K562 (cell line): Measurements from ENCODE around the gene TMEM59. TPM values are rescaled to one million over a fixed set of nuclear protein-coding genes. Genes with fewer than 3 reads are reported as not detected.

ENCODE experiments used
- ATAC-seq: fragments of 200-7000 bp; cut with Tn5 transposase; 3 replicates; pipeline ENCODE4 v1.9.1; 2020; ENCODE audit warnings: moderate library complexity
- BruUV-seq: library from RNA; stranded (reverse); fragments of 400-500 nt; replicated peaks from 2 replicates; lab custom pipeline; 2021; lab: Mats Ljungman, UMichigan
- CTCF ChIA-PET: fragments of 300-600 bp; formaldehyde crosslinking; extraction: SDS; loops from one replicate; lab custom pipeline; 2021; ENCODE audit warnings: low intra/inter-chr PET ratio; lab: Yijun Ruan, JAX
- POLR2A ChIA-PET: fragments of 300-600, 350-650 bp; sonication (Branson Sonifier 250); formaldehyde crosslinking; extraction: SDS; loops from one replicate; lab custom pipeline; 2021; ENCODE audit warnings: antibody characterized with exemption, inconsistent platforms; lab: Yijun Ruan, JAX
- DNase-seq, 4 experiments: peaks; one replicate each; pipeline versions ENCODE4 v3.0.0 to v3.0.0-alpha.2; 2011 to 2018; ENCODE audit warnings: low spot score in 3 of 4, mixed read lengths in 3 of 4; ENCODE audit errors: extremely low read depth in 1 of 4
- FAIRE-seq: peaks from 2 replicates; lab custom pipeline; 2011; peaks lifted over from hg19 to GRCh38; lab: Jason Lieb, UNC
- H2AFZ ChIP-seq: 2 replicates; pipeline ENCODE4 v1.6.0; 2011; ENCODE audit warnings: low read depth, low read length, control low read depth, inconsistent platforms
- H3K27ac ChIP-seq: fragments of 200-600 bp; 3 replicates; pipeline ENCODE4 v1.8.0; 2011; ENCODE audit warnings: low read depth, mild to moderate bottlenecking, control low read depth, inconsistent platforms, low read length, moderate library complexity, mixed read lengths; ENCODE audit errors: extremely low read depth
- H3K27me3 ChIP-seq, 2 experiments: fragments of 300-600 bp in 1 of 2; 2 replicates in 1 of 2; 3 replicates in 1 of 2; pipeline versions ENCODE4 v1.6.0 to v1.8.0; 2011; ENCODE audit warnings: inconsistent platforms in 2 of 2, low read length in 2 of 2, mild to moderate bottlenecking in 1 of 2, mixed read lengths in 1 of 2, moderate library complexity in 1 of 2; ENCODE audit not compliant: control insufficient read depth in 2 of 2, insufficient read depth in 2 of 2
- H3K36me3 ChIP-seq: fragments of 300-600 bp; 3 replicates; pipeline ENCODE4 v1.8.0; 2011; ENCODE audit warnings: mild to moderate bottlenecking, low read length, inconsistent platforms; ENCODE audit not compliant: control insufficient read depth, insufficient read depth
- H3K4me1 ChIP-seq, 2 experiments: fragments of 200-600 bp in 1 of 2; replicated peaks in 1 of 2; 2 replicates in 1 of 2; 3 replicates in 1 of 2; pipeline versions ENCODE4 v1.5.1 to v1.8.0; 2011; ENCODE audit warnings: inconsistent platforms in 2 of 2, low read length in 2 of 2, mild to moderate bottlenecking in 1 of 2, mixed read lengths in 1 of 2, moderate library complexity in 1 of 2; ENCODE audit not compliant: control insufficient read depth in 2 of 2, insufficient read depth in 2 of 2
- H3K4me2 ChIP-seq: 2 replicates; pipeline ENCODE4 v1.6.1; 2011; ENCODE audit warnings: low read length, control low read depth, inconsistent platforms, mixed read lengths; ENCODE audit not compliant: insufficient read depth
- H3K4me3 ChIP-seq: fragments of 200-600 bp; sonication (generic), shearing (Covaris generic); 2 replicates; pipeline ENCODE4 v1.5.1; 2016; ENCODE audit warnings: control low read depth, inconsistent platforms
- H3K79me2 ChIP-seq: fragments of 200-600 bp; 3 replicates; pipeline ENCODE4 v1.8.0; 2011; ENCODE audit warnings: low read length, inconsistent platforms; ENCODE audit not compliant: control insufficient read depth, insufficient read depth
- H3K9ac ChIP-seq, 2 experiments: 2 replicates each; pipeline versions ENCODE4 v1.6.0 to v1.6.1; 2011; ENCODE audit warnings: low read depth in 2 of 2, low read length in 2 of 2, control low read depth in 1 of 2, inconsistent platforms in 1 of 2, mild to moderate bottlenecking in 1 of 2, mixed read lengths in 1 of 2; ENCODE audit not compliant: insufficient read depth in 1 of 2
- H3K9me1 ChIP-seq: one replicate; pipeline ENCODE4 v1.6.0; 2011; ENCODE audit warnings: inconsistent platforms, mild to moderate bottlenecking, low read length, moderate library complexity; ENCODE audit not compliant: control insufficient read depth, insufficient read depth
- H3K9me3 ChIP-seq: replicated peaks from 2 replicates; pipeline ENCODE4 v1.5.1; 2011; ENCODE audit warnings: low read depth, low read length, inconsistent platforms; ENCODE audit not compliant: control insufficient read depth, insufficient read depth
- H4K20me1 ChIP-seq: replicated peaks from 2 replicates; pipeline ENCODE4 v1.6.1; 2011; ENCODE audit warnings: low read length, inconsistent platforms, mixed read lengths; ENCODE audit not compliant: control insufficient read depth, insufficient read depth
- BMI1 ChIP-seq: fragments of 150-350 bp; IDR thresholded peaks from 2 replicates; pipeline ENCODE4 v1.6.1; 2014; ENCODE audit warnings: low read length
- CTBP1 ChIP-seq: fragments of 450-650 bp; IDR thresholded peaks from 2 replicates; pipeline ENCODE4 v1.6.1; 2016; ENCODE audit warnings: borderline replicate concordance
- GTF2E2 ChIP-seq: fragments of 200-800 bp; sonication (Bioruptor generic); IDR thresholded peaks from 2 replicates; pipeline ENCODE4 v1.6.1; 2016; ENCODE audit warnings: missing genetic modification characterization, missing compliant biosample characterization
- JUND ChIP-seq, 2 experiments: IDR thresholded peaks; 2 replicates in 1 of 2; 3 replicates in 1 of 2; pipeline ENCODE4 v1.6.1; 2011; ENCODE audit warnings: borderline replicate concordance in 2 of 2, low read depth in 2 of 2, low read length in 2 of 2, improper control_type of control experiment in 1 of 2, missing biosample characterization in 1 of 2, missing genetic modification characterization in 1 of 2, missing genetic modification reagents in 1 of 2
- KAT2B ChIP-seq: IDR thresholded peaks from one replicate; pipeline ENCODE4 v1.6.1; 2012; ENCODE audit warnings: low read depth, mild to moderate bottlenecking, control low read depth, inconsistent platforms, low read length, moderate library complexity
- NONO ChIP-seq, 2 experiments: fragments of 200-400 bp in 1 of 2; fragments of 450-650 bp in 1 of 2; formaldehyde crosslinking in 1 of 2; IDR thresholded peaks; 2 replicates each; pipeline ENCODE4 v1.6.1; 2017; ENCODE audit warnings: low read depth in 2 of 2, mild to moderate bottlenecking in 2 of 2, moderate library complexity in 2 of 2, low read length in 1 of 2
- RBFOX2 ChIP-seq: fragments of 200-400 bp; formaldehyde crosslinking; IDR thresholded peaks from 2 replicates; pipeline ENCODE4 v1.6.1; 2017; ENCODE audit warnings: low read depth, mild to moderate bottlenecking, low read length, moderate library complexity
- RBM34 ChIP-seq: fragments of 200-400 bp; formaldehyde crosslinking; IDR thresholded peaks from 2 replicates; pipeline ENCODE4 v1.6.1; 2018; ENCODE audit warnings: low read length, borderline replicate concordance; ENCODE audit not compliant: insufficient read depth
- ZNF561 ChIP-seq: fragments of 450-650 bp; formaldehyde crosslinking; conservative IDR thresholded peaks from 2 replicates; pipeline ENCODE4 v1.4.0; 2020; ENCODE audit warnings: mild to moderate bottlenecking, moderate library complexity
- WGBS: fragments of 100-300 bp; shearing (Covaris generic); methylation state at CpG from one replicate; pipeline ENCODE4 v1.1.6; 2016; ENCODE audit warnings: low coverage, mixed read lengths; ENCODE audit not compliant: insufficient coverage; ENCODE audit errors: missing lambda C conversion rate; 5-methylcytosine and 5-hydroxymethylcytosine counted together
- in situ Hi-C: fragments of 300-500 bp; cut with MboI; formaldehyde crosslinking; loops from 4 replicates; pipeline ENCODE4 v1.15.0; 2018; ENCODE audit warnings: inconsistent platforms, mixed read lengths
- intact Hi-C: fragments of 100-400 bp; cut with micrococcal nuclease; formaldehyde crosslinking; loops from 2 replicates; pipeline ENCODE4 v1.14.2; 2022
- polyA plus RNA-seq, 8 experiments: library from polyadenylated mRNA; depleted of rRNA in 4 of 8; stranded (reverse) in 5 of 8; unstranded in 3 of 8; fragments of >200 nt; fragmentation: Nextera tagmentation in 2 of 8; fragmentation: Illumina TruSeq in 1 of 8; extraction: Ambion mirVana in 2 of 8; extraction: Trizol in 1 of 8; gene quantifications; 2 replicates each; pipeline versions ENCODE4 v1.2.1 to v1.2.3, GENCODE V29; 2011 to 2014; ENCODE audit warnings: inconsistent platforms in 1 of 8, missing spikeins in 1 of 8
- total RNA-seq, 7 experiments: library from RNA; depleted of rRNA in 6 of 7; stranded (reverse); fragments of >200 nt in 6 of 7; fragmentation: Illumina TruSeq in 2 of 7; extraction: Trizol in 2 of 7; gene quantifications; 2 replicates each; pipeline versions ENCODE4 v1.2.1 to v1.2.3, GENCODE V29; 2011 to 2021; ENCODE audit warnings: low replicate concordance in 1 of 7
- TF ChIP-seq, protein P1 (sequence below): fragments of 150-350 bp; conservative IDR thresholded peaks from 2 replicates; pipeline ENCODE4 v1.6.1; 2014; ENCODE audit warnings: low read length
- TF ChIP-seq, protein P2 (sequence below): fragments of 200-800 bp; sonication (Bioruptor generic); IDR thresholded peaks from 2 replicates; pipeline ENCODE4 v1.6.1; 2016; ENCODE audit warnings: missing genetic modification characterization, missing compliant biosample characterization
- TF ChIP-seq, protein P3 (sequence below): sonication (generic); IDR thresholded peaks from 2 replicates; pipeline ENCODE4 v1.6.1; 2016

Gene TMEM59
- total and polyA plus RNA-seq, 9 of the 15 experiments (the other 6 are each of a cell fraction or from before 2014, with no cell fraction given) = 93.1 to 316 (median 151) TPM

DNA sequence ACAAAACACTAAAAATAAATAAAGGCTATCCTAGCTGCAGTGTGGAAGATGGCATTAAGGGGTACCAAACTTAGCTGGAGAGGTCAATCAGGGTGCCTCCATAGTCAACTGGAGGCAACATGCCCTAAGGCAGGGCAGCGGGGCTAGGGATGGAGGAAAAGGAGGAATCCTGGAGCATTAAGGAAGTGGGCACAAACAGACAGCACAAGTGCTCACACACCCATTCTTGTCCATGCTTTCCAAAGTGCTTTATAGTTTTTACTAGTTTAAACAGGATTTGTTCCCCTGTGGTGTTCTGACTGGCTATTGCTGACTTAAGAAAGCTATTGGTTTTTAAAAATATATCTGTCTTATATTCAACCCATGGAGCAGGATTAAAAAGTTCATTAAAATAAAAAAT lies 33.8 kb upstream of the TMEM59 start:
- intact Hi-C loops = no loop called here
- H4K20me1 ChIP-seq = no peaks in the 10 kb centered on the region
- POLR2A ChIA-PET = interaction anchor here (1.2 kb wide), 1 partner anchor 22 kb away, joined by 3 read pairs; no protein-coding TSS in a partner anchor
- in situ Hi-C loops = loop anchor here (10.0 kb wide), 1 partner anchor 222 kb away; no protein-coding TSS in a partner anchor
- no peak overlapping the region for H3K4me3 ChIP-seq
- no peaks in the 10 kb centered on the region for H3K4me1 ChIP-seq
- H3K9ac ChIP-seq = no peak overlapping the region
- no peaks in the 10 kb centered on the region for H3K79me2 ChIP-seq
- BruUV-seq = no TSS peak
- no peak for FAIRE-seq
- H2AFZ ChIP-seq = no peak overlapping the region
- no peak overlapping the region for H3K27ac ChIP-seq
- H3K27me3 ChIP-seq = no peaks in the 10 kb centered on the region
- no peaks in the 10 kb centered on the region for H3K36me3 ChIP-seq
- CTCF ChIA-PET = no interaction called here
- no peaks in the 10 kb centered on the region for H3K9me1 ChIP-seq
- DNase-seq = no peak
- H3K4me2 ChIP-seq = no peak overlapping the region
- no peaks in the 10 kb centered on the region for H3K9me3 ChIP-seq
- ATAC-seq = no peak
- 68% methylated on average over 1 of the region's 1 CpG for WGBS
- TF ChIP-seq, protein P1, sequence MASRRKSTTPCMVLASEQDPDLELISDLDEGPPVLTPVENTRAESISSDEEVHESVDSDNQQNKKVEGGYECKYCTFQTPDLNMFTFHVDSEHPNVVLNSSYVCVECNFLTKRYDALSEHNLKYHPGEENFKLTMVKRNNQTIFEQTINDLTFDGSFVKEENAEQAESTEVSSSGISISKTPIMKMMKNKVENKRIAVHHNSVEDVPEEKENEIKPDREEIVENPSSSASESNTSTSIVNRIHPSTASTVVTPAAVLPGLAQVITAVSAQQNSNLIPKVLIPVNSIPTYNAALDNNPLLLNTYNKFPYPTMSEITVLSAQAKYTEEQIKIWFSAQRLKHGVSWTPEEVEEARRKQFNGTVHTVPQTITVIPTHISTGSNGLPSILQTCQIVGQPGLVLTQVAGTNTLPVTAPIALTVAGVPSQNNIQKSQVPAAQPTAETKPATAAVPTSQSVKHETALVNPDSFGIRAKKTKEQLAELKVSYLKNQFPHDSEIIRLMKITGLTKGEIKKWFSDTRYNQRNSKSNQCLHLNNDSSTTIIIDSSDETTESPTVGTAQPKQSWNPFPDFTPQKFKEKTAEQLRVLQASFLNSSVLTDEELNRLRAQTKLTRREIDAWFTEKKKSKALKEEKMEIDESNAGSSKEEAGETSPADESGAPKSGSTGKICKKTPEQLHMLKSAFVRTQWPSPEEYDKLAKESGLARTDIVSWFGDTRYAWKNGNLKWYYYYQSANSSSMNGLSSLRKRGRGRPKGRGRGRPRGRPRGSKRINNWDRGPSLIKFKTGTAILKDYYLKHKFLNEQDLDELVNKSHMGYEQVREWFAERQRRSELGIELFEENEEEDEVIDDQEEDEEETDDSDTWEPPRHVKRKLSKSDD = no peak
- TF ChIP-seq RBM34 (no peak), NONO (IDR thresholded peaks at IDR 0.05; ENCODE audit: low read depth in 2 of 2, low read length in 1 of 2) (no peak), KAT2B (no peak), RBFOX2 (no peak), ZNF561 (CRISPR knock-in tag) (no peak), JUND (IDR thresholded peaks at IDR 0.05; ENCODE audit: borderline replicate concordance, low read depth, low read length) (no peak), JUND (tag; IDR thresholded peaks at IDR 0.05; ENCODE audit: borderline replicate concordance, low read depth, low read length) (no peak), CTBP1 (no peak), GTF2E2 (tag) (no peak), BMI1 (no peak)
- TF ChIP-seq, protein P2, sequence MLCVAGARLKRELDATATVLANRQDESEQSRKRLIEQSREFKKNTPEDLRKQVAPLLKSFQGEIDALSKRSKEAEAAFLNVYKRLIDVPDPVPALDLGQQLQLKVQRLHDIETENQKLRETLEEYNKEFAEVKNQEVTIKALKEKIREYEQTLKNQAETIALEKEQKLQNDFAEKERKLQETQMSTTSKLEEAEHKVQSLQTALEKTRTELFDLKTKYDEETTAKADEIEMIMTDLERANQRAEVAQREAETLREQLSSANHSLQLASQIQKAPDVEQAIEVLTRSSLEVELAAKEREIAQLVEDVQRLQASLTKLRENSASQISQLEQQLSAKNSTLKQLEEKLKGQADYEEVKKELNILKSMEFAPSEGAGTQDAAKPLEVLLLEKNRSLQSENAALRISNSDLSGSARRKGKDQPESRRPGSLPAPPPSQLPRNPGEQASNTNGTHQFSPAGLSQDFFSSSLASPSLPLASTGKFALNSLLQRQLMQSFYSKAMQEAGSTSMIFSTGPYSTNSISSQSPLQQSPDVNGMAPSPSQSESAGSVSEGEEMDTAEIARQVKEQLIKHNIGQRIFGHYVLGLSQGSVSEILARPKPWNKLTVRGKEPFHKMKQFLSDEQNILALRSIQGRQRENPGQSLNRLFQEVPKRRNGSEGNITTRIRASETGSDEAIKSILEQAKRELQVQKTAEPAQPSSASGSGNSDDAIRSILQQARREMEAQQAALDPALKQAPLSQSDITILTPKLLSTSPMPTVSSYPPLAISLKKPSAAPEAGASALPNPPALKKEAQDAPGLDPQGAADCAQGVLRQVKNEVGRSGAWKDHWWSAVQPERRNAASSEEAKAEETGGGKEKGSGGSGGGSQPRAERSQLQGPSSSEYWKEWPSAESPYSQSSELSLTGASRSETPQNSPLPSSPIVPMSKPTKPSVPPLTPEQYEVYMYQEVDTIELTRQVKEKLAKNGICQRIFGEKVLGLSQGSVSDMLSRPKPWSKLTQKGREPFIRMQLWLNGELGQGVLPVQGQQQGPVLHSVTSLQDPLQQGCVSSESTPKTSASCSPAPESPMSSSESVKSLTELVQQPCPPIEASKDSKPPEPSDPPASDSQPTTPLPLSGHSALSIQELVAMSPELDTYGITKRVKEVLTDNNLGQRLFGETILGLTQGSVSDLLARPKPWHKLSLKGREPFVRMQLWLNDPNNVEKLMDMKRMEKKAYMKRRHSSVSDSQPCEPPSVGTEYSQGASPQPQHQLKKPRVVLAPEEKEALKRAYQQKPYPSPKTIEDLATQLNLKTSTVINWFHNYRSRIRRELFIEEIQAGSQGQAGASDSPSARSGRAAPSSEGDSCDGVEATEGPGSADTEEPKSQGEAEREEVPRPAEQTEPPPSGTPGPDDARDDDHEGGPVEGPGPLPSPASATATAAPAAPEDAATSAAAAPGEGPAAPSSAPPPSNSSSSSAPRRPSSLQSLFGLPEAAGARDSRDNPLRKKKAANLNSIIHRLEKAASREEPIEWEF (CRISPR knock-in tag) = no peak
- TF ChIP-seq, protein P3, sequence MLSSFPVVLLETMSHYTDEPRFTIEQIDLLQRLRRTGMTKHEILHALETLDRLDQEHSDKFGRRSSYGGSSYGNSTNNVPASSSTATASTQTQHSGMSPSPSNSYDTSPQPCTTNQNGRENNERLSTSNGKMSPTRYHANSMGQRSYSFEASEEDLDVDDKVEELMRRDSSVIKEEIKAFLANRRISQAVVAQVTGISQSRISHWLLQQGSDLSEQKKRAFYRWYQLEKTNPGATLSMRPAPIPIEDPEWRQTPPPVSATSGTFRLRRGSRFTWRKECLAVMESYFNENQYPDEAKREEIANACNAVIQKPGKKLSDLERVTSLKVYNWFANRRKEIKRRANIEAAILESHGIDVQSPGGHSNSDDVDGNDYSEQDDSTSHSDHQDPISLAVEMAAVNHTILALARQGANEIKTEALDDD = no peak
